ENCODE measurements around the gene BCAS3.

GRCh38 chr17:61380217-61380835 lies 702.7 kb downstream of the BCAS3 start:
- TF ChIP-seq EZH2phosphoT487 (IDR thresholded peaks at IDR 0.05; ENCODE audit: borderline replicate concordance, low read length) (no peak), CTCF (IDR thresholded peaks at IDR 0.05; ENCODE audit: low read depth, low read length, poor library complexity, severe bottlenecking) (no peak)

Data from DOHH2 (cell line).